ENCODE measurements around the gene FANCE.

GRCh38 chr6:35429463-35429862 lies 22.7 kb upstream of the FANCE start:
- TF ChIP-seq RARB (CRISPR knock-in tag; IDR thresholded peaks at IDR 0.05) (no peak), JUNB (IDR thresholded peaks at IDR 0.05) (no peak), CTCF (IDR thresholded peaks at IDR 0.05) (no peak), GATA3 (IDR thresholded peaks at IDR 0.05; ENCODE audit: borderline replicate concordance) (no peak), RAD21 (conservative IDR thresholded peaks at IDR 0.05 in 1 of 2, IDR thresholded peaks at IDR 0.05 in 1 of 2) (no peak), JUN (IDR thresholded peaks at IDR 0.05) (no peak)

All from A549 (cell line).